Esophagus squamous epithelium (tissue), 5 donors: ENCODE data around the gene MGMT. TPM values are rescaled to one million over a fixed set of nuclear protein-coding genes. Genes with fewer than 3 reads are reported as not detected.

Source experiments
- DNase-seq: peaks from one replicate; lab custom pipeline; 2025; lab: John Stamatoyannopoulos, UW
- H3K27ac ChIP-seq, 4 donors: fragments of 200-600 bp; sonication (generic); one replicate each; pipeline ENCODE4 v1.5.1; 2016 to 2019; ENCODE audit warnings: mild to moderate bottlenecking in 1 of 4
- H3K27me3 ChIP-seq, 4 donors: fragments of 200-600 bp; sonication (generic); 1 replicate in 3 of 4; 2 replicates in 1 of 4; pipeline versions ENCODE4 v1.5.1 to v1.6.0; 2017 to 2021; ENCODE audit warnings: antibody characterized with exemption in 1 of 4
- H3K36me3 ChIP-seq, 3 donors: fragments of 200-600 bp; sonication (generic); one replicate each; pipeline ENCODE4 v1.5.1; 2016 to 2019
- H3K4me1 ChIP-seq, 3 donors: fragments of 200-600 bp; sonication (generic); one replicate each; pipeline ENCODE4 v1.5.1; 2017 to 2019
- H3K4me3 ChIP-seq, 4 donors: fragments of 200-600 bp; sonication (generic); 1 replicate in 3 of 4; 2 replicates in 1 of 4; pipeline ENCODE4 v1.5.1; 2016 to 2019; ENCODE audit warnings: mild to moderate bottlenecking in 2 of 4, moderate library complexity in 1 of 4
- H3K9me3 ChIP-seq, 3 donors: fragments of 200-600 bp; sonication (generic); one replicate each; pipeline ENCODE4 v1.5.1; 2016 to 2019
- POLR2A ChIP-seq, 4 donors: fragments of 450-650 bp; IDR thresholded peaks; one replicate each; pipeline ENCODE4 v1.6.1; 2017; ENCODE audit warnings: antibody characterized with exemption in 4 of 4, mild to moderate bottlenecking in 4 of 4, moderate library complexity in 3 of 4
- WGBS, 2 donors: methylation state at CpG; one replicate each; pipeline ENCODE4 v1.1.5; 2018; 5-methylcytosine and 5-hydroxymethylcytosine counted together
- intact Hi-C: fragments of 100-400 bp; cut with DNase I; formaldehyde crosslinking; loops from one replicate; pipeline ENCODE4 v1.15.0; 2022
- total RNA-seq, 4 donors: library from RNA; depleted of rRNA; stranded (reverse); fragments of >200 nt; gene quantifications; one replicate each; pipeline ENCODE4 v1.1.0, GENCODE V29; 2016
- TF ChIP-seq, protein P1 (sequence below), 6 experiments: fragments of 450-650 bp in 4 of 6; fragments of 200-600 bp in 2 of 6; sonication (generic) in 2 of 6; IDR thresholded peaks; one replicate each; pipeline ENCODE4 v1.5.1; 2016 to 2019; ENCODE audit warnings: antibody characterized with exemption in 6 of 6, mild to moderate bottlenecking in 4 of 6, moderate library complexity in 4 of 6
- donor health status: DM: yes; HTN: yes; CAD: no.

MGMT gene
- total RNA-seq, 4 donors from 2014 or later: 15.6 to 28.8 (median 18.4) TPM

DNA sequence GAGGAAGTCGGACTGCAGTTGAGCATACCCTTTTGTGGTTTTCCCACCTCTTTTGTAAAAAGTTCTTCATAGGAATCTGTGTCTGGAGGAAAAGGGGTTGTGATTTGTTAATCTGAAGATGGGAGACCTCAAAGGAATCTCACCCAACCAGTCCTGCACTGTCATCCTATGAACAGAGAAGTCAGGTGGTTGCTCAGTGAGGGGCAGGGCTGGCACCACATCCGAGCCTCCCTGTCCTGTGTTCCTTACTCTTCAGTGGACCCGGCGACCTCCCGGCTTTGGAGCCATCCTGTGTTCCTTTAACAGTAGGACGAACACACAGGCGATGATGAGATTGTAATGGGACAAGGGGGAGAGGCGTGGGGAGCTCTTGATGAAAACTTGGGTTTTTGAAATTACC is 2.8 kb upstream of the MGMT start:
- no peak for DNase-seq
- H3K27me3 ChIP-seq: peaks cover 0 to 14% (median 0%) of the 10 kb centered on the region in 4 donors
- H3K4me3 ChIP-seq: no peak overlapping the region
- H3K9me3 ChIP-seq: no peaks in the 10 kb centered on the region
- H3K4me1 ChIP-seq: peaks cover 6 to 24% (median 12%) of the 10 kb centered on the region in 3 donors
- 77 to 80% methylated on average over 7 of the region's 8 CpGs for WGBS, 2 donors
- no peak overlapping the region for H3K27ac ChIP-seq
- intact Hi-C loops: no loop called here
- no peak for TF ChIP-seq POLR2A (IDR thresholded peaks at IDR 0.05)
- H3K36me3 ChIP-seq: no peaks in the 10 kb centered on the region

DNA sequence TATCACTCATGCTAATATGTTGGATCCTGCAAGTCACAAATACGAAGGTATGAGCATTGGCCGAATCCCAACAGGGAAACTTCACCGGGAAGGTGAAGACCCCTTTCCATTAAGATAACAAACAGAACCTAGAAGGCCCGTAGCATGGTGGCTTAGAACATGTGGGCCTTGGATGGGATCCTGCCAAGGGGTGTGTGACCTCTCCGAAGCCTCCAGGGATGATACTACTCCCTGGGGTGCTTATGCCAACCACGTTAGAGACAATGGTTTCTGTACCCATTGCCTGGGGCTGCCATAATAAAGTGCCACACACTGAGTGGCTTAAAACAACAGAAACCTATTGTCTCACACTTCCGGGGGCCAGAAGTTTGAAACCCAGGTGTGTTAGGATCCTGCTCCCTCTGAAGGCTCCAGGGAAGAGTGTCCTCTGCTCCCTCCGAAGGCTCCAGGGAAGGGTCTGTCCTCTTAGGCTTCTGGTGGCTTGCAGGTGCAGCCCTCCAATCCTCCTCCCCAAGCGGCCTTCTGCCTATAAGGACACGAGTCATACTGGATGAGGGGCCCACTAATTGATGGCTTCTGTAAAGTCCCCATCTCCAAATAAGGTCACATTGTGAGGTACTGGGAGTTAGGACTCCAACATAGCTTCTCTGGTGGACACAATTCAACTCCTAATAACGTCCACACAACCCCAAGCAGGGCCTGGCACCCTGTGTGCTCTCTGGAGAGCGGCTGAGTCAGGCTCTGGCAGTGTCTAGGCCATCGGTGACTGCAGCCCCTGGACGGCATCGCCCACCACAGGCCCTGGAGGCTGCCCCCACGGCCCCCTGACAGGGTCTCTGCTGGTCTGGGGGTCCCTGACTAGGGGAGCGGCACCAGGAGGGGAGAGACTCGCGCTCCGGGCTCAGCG is 992 bp upstream of the MGMT start:
- peaks cover 6 to 24% (median 12%) of the 10 kb centered on the region in 3 donors for H3K4me1 ChIP-seq
- H3K27me3 ChIP-seq: peaks cover 0 to 2% (median 0%) of the 10 kb centered on the region in 4 donors
- H3K9me3 ChIP-seq: no peaks in the 10 kb centered on the region
- H3K4me3 ChIP-seq: peak overlapping the region; percentile 83 to 95 (median 86)
- WGBS, 2 donors: 73 to 87% methylated on average over 7 of the region's 21 CpGs
- peaks cover 0 to 7% (median 0%) of the 10 kb centered on the region in 3 donors for H3K36me3 ChIP-seq
- intact Hi-C loops: no loop called here
- no peak for DNase-seq
- H3K27ac ChIP-seq: peak overlapping the region; percentile 83 to 90 (median 86)
- no peak for TF ChIP-seq POLR2A (IDR thresholded peaks at IDR 0.05)
- TF ChIP-seq, protein P1, sequence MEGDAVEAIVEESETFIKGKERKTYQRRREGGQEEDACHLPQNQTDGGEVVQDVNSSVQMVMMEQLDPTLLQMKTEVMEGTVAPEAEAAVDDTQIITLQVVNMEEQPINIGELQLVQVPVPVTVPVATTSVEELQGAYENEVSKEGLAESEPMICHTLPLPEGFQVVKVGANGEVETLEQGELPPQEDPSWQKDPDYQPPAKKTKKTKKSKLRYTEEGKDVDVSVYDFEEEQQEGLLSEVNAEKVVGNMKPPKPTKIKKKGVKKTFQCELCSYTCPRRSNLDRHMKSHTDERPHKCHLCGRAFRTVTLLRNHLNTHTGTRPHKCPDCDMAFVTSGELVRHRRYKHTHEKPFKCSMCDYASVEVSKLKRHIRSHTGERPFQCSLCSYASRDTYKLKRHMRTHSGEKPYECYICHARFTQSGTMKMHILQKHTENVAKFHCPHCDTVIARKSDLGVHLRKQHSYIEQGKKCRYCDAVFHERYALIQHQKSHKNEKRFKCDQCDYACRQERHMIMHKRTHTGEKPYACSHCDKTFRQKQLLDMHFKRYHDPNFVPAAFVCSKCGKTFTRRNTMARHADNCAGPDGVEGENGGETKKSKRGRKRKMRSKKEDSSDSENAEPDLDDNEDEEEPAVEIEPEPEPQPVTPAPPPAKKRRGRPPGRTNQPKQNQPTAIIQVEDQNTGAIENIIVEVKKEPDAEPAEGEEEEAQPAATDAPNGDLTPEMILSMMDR (IDR thresholded peaks at IDR 0.05): no peak

DNA sequence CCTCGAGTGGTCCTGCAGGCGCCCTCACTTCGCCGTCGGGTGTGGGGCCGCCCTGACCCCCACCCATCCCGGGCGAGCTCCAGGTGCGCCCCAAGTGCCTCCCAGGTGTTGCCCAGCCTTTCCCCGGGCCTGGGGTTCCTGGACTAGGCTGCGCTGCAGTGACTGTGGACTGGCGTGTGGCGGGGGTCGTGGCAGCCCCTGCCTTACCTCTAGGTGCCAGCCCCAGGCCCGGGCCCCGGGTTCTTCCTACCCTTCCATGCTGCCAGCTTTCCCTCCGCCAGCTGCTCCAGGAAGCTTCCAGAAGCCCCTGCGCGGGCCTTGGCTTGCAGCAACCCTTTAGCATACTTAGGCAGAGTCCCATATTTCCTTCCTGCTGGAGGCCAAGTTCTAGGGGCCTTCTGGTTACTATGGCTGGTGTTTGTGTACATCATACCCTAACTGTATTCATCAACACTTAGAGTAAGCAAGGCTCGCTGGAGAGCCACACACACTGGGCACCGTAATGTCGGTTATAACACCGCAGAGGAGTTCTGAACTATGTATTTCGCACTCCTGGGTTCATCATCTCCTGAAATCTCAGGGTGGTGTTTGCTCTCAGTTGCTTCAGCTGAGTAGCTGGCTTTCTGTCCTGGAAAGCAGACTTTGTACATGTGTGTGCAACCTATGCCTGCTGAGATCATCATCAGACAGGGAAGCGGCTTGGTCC is 471 bp downstream of the MGMT start:
- Histone ChIP-seq H3K4me3 (peak overlapping the region; percentile 83 to 95 (median 86)), H3K36me3 (peaks cover 0 to 18% (median 0%) of the 10 kb centered on the region in 3 donors), H3K9me3 (no peaks in the 10 kb centered on the region), H3K4me1 (peaks cover 6 to 24% (median 12%) of the 10 kb centered on the region in 3 donors), H3K27ac (peak overlapping the region; percentile 84 to 90 (median 88)), H3K27me3 (no peaks in the 10 kb centered on the region)
- DNase-seq: no peak
- intact Hi-C loops: no loop called here
- 46 to 47% methylated on average over 9 to 14 of the region's 25 CpGs for WGBS, 2 donors
- TF ChIP-seq, protein P1 (IDR thresholded peaks at IDR 0.05): no peak
- TF ChIP-seq POLR2A (IDR thresholded peaks at IDR 0.05): no peak

DNA sequence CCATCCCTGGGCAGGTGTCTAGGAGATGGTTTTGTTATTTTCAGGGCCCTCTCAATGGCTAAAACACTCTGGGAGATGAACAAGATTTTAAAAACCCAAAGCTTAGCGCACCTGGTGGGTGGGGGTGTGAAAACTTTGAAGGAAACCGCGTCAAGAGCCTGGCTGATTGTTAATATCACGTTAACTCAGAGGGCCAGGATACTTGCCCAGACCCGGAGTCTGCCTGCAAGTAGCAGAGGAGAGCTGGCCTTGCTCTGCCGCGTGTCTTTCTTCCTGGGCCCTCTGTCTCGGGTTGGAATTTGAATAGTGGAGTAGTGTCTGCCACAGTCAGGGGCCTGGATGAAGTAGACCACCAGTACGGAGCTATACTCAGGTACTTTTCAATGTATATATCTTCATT is 1.1 kb downstream of the MGMT start:
- intact Hi-C loops: no loop called here
- TF ChIP-seq, protein P1 (IDR thresholded peaks at IDR 0.05): no peak
- no peak for TF ChIP-seq POLR2A (IDR thresholded peaks at IDR 0.05)

DNA sequence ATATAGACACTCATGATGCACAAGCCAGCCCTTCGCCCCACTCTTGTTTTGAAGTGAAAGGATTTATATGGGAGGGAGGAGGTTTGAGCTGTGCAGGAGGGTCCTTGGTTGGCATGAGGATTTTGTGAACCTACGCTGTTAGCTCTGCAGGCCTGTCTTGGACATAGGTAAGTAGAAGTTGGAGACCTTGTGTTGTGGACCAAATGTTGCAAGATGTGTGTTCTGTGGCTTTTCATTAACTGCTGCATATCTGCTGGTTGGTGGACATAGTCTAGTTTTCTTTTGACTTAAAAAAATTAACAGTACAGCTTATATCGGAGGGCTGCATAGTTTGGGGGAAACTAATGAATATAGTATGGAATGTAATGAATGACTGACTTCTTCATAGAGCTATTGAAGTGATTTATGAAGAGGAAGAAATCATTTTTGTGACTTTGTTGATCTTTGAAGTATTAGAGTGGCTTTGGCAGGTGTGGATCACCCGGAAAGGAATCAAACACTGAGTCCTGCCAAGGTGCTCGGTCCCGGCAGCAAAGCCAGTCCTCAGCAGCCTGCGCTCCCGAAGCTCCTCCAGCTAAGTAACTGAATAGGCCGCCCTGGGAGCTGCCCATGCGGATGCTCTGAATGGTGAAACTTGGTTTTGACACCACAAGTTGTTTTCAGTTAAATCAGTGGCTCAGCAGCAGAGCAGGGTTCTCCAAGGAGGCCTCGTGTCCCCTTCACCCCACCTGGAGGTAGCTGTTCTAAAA is 3.2 kb downstream of the MGMT start:
- no peaks in the 10 kb centered on the region for H3K27me3 ChIP-seq
- H3K27ac ChIP-seq: no peak overlapping the region
- no peak overlapping the region for H3K4me3 ChIP-seq
- peaks cover 6 to 24% (median 12%) of the 10 kb centered on the region in 3 donors for H3K4me1 ChIP-seq
- 71 to 77% methylated on average over 9 to 11 of the region's 11 CpGs for WGBS, 2 donors
- no peak for DNase-seq
- intact Hi-C loops: no loop called here
- peaks cover 0 to 23% (median 0%) of the 10 kb centered on the region in 3 donors for H3K36me3 ChIP-seq
- H3K9me3 ChIP-seq: no peaks in the 10 kb centered on the region
- TF ChIP-seq, protein P1 (IDR thresholded peaks at IDR 0.05): no peak
- no peak for TF ChIP-seq POLR2A (IDR thresholded peaks at IDR 0.05)

More for the DNA sequence above, 1.1 kb downstream of the MGMT start:
- WGBS, 2 donors: 91 to 92% methylated on average over 8 of the region's 9 CpGs
- no peak for DNase-seq
- Histone ChIP-seq H3K27ac (peak overlapping the region in 1 of 4 donors; percentile 90), H3K4me1 (peaks cover 6 to 24% (median 12%) of the 10 kb centered on the region in 3 donors), H3K9me3 (no peaks in the 10 kb centered on the region), H3K27me3 (no peaks in the 10 kb centered on the region), H3K36me3 (peaks cover 0 to 23% (median 0%) of the 10 kb centered on the region in 3 donors), H3K4me3 (peak overlapping the region in 1 of 4 donors; percentile 83)
